Measurements from ENCODE around the gene SLC35A5. TPM values are rescaled to one million over a fixed set of nuclear protein-coding genes. Genes with fewer than 3 reads are reported as not detected.

The SLC35A5 gene
- total and polyA plus RNA-seq, 9 donors = 20.8 to 30.9 (median 25.0) TPM

DNA sequence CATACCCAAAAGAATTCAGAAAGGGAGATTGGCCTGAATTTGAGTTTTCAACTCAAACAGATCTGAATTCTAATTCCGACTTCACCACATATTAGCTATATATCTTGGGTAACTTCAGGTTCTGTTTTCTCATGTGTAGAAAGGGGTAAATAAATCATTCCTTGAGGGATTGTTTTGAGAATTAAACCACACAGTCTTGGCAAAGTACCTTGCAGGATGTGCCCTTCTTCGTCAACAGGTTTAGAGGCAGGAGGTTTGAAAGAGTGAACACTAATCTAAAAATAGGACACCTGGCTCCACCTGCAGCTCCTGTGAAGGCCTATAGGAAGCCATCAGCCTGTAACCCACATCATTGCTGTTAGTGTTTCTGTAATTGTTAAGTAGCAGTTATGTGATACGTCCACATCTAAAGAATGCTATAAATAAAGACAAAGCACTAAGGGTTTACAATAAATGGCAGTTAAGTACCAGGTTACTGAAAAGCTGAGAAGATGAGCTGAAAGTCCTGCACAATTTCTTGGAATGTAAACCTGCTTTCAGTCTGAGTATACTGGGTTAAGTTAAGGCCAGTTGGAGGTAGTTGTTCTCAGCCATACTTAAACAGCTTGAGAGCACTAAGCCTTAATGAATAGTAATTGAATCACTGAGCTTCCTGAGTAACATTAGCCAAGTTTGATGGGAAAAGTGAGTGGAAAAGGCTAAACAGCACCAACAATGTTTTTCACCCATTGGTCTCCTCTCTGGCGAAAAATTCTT is 73.1 kb downstream of the SLC35A5 start:
- Histone ChIP-seq H3K27ac (ENCODE audit: low read length) (no peak overlapping the region), H3K4me1 (ENCODE audit: control insufficient read depth, insufficient read depth, low read length) (peaks cover 6% of the 10 kb centered on the region), H3K36me3 (ENCODE audit: control insufficient read depth, insufficient read depth, low read length) (peaks cover 2% of the 10 kb centered on the region), H3K4me3 (ENCODE audit: low read length) (no peak overlapping the region), H3K27me3 (ENCODE audit: control insufficient read depth, insufficient read depth, low read length) (no peaks in the 10 kb centered on the region), H3K9me3 (replicated peaks; ENCODE audit: control insufficient read depth, low read depth, low read length) (no peaks in the 10 kb centered on the region)
- 83% methylated on average over 1 of the region's 4 CpGs for WGBS (ENCODE audit: insufficient coverage)
- no peak for DNase-seq

Other genes starting within 250 kb of the SLC35A5 start
- 7.5 TPM for gene CD200, start 228.9 kb upstream of the SLC35A5 start, total RNA-seq
- 10 to 100 TPM in 7 of 8 donors, 1 to 10 TPM in 1; 9.5 to 19.5 (median 13.8) TPM for gene CD200, start 228.9 kb upstream of the SLC35A5 start, polyA plus RNA-seq (ENCODE audit: insufficient read depth in 1 of 8, insufficient read length in 8 of 8, low replicate concordance in 1 of 8)
- 0.18 TPM for gene BTLA, start 62.6 kb upstream of the SLC35A5 start, total RNA-seq
- under 1 TPM in 6 of 8 donors, not detected in 2; 0.05 to 0.24 (median 0.12) TPM for gene BTLA, start 62.6 kb upstream of the SLC35A5 start, polyA plus RNA-seq (ENCODE audit: insufficient read depth in 1 of 8, insufficient read length in 8 of 8, low replicate concordance in 1 of 8)
- gene ATG3, start 83 bp upstream of the SLC35A5 start, total RNA-seq = 30.3 TPM
- 10 to 100 TPM; 24.6 to 35.6 (median 31.2) TPM for gene ATG3, start 83 bp upstream of the SLC35A5 start, polyA plus RNA-seq (ENCODE audit: insufficient read depth in 1 of 8, insufficient read length in 8 of 8, low replicate concordance in 1 of 8)
- gene CCDC80, start 79.1 kb downstream of the SLC35A5 start, total RNA-seq = 71.0 TPM
- gene CCDC80, start 79.1 kb downstream of the SLC35A5 start, polyA plus RNA-seq (ENCODE audit: insufficient read depth in 1 of 8, insufficient read length in 8 of 8, low replicate concordance in 1 of 8) = 10 to 100 TPM; 27.9 to 97.3 (median 49.0) TPM

Data from muscle of leg (tissue), 11 donors.